Measurements from ENCODE around the gene TOMM40L. TPM values are rescaled to one million over a fixed set of nuclear protein-coding genes. Genes with fewer than 3 reads are reported as not detected.

Gene TOMM40L
- total RNA-seq, 5 donors from 2014 or later (not counting 1 experiment from before 2014, with no cell fraction given) = 6.3 to 12.2 (median 11.0) TPM

- ChIA-PET CTCF (no interaction called here), POLR2A (no interaction called here)
- no peaks in the 10 kb centered on the region for H3K27me3 ChIP-seq (replicated peaks in 1 of 2; ENCODE audit: control insufficient read depth in 2 of 2, extremely low read depth in 1 of 2, insufficient read depth in 2 of 2, low read length in 1 of 2)
- Mint-ChIP-seq H3K36me3 (no peaks in the 10 kb centered on the region), H3K4me1 (peaks cover 65 to 74% (median 65%) of the 10 kb centered on the region in 3 donors), H3K9me3 (no peaks in the 10 kb centered on the region), H3K27me3 (no peaks in the 10 kb centered on the region), H3K27ac (peak overlapping the region; percentile 82), H3K4me3 (no peak overlapping the region)
- H3K27ac ChIP-seq (ENCODE audit: low read length) = peak overlapping the region; percentile 31
- DNase-seq (no peak), ATAC-seq (replicated peaks in 1 of 4) (no peak)
- peaks cover 36 to 80% of the 10 kb centered on the region in 2 experiments for H3K4me1 ChIP-seq (ENCODE audit: control insufficient read depth in 1 of 2, extremely low read depth in 1 of 2, insufficient read depth in 2 of 2, low read length in 2 of 2)
- H3K9me3 ChIP-seq = no peaks in the 10 kb centered on the region
- no peak overlapping the region for H3K4me3 ChIP-seq (ENCODE audit: control insufficient read depth in 1 of 2, extremely low read depth in 1 of 2, low read length in 1 of 2)
- no peaks in the 10 kb centered on the region for H3K36me3 ChIP-seq (ENCODE audit: control insufficient read depth in 2 of 2, extremely low read depth in 1 of 2, insufficient read depth in 1 of 2, low read length in 1 of 2)
- 100% methylated on average over 3 of the region's 5 CpGs for WGBS (ENCODE audit: insufficient coverage)
Measured at GRCh38 chr1:161189036-161189435, 36.8 kb upstream of the TOMM40L start.

GRCh38 chr1:161190962-161191521, 34.8 kb upstream of the TOMM40L start:
- no peak overlapping the region for H3K4me3 ChIP-seq (ENCODE audit: control insufficient read depth in 1 of 2, extremely low read depth in 1 of 2, low read length in 1 of 2)
- ATAC-seq (replicated peaks in 1 of 4) (no peak), DNase-seq (no peak)
- H3K27me3 Mint-ChIP-seq = no peaks in the 10 kb centered on the region
- H3K4me1 Mint-ChIP-seq = peaks cover 59 to 69% (median 60%) of the 10 kb centered on the region in 3 donors
- H3K27ac Mint-ChIP-seq = no peak overlapping the region
- H3K9me3 Mint-ChIP-seq = no peaks in the 10 kb centered on the region
- ChIA-PET POLR2A (interaction anchor here in 1 of 2 donors (0.6 kb wide), 2 partner anchors 103 to 370 kb away, joined by 3 to 6 read pairs; no protein-coding TSS in a partner anchor), CTCF (interaction anchor here (0.5 to 2.7 kb wide), 18 partner anchors 9 to 200 kb away, joined by 3 to 16 read pairs (median 4); partner anchors contain the start of genes TOMM40L (in 2 of the 2) and NDUFS2 (in 1 of the 2))
- H3K27ac ChIP-seq (ENCODE audit: low read length) = no peak overlapping the region
- no peaks in the 10 kb centered on the region for H3K9me3 ChIP-seq
- no peaks in the 10 kb centered on the region for H3K27me3 ChIP-seq (replicated peaks in 1 of 2; ENCODE audit: control insufficient read depth in 2 of 2, extremely low read depth in 1 of 2, insufficient read depth in 2 of 2, low read length in 1 of 2)
- no peak overlapping the region for H3K4me3 Mint-ChIP-seq
- H3K4me1 ChIP-seq (ENCODE audit: control insufficient read depth in 1 of 2, extremely low read depth in 1 of 2, insufficient read depth in 2 of 2, low read length in 2 of 2) = peaks cover 34 to 84% of the 10 kb centered on the region in 2 experiments
- 96% methylated on average over 17 of the region's 22 CpGs for WGBS (ENCODE audit: insufficient coverage)
- no peaks in the 10 kb centered on the region for H3K36me3 ChIP-seq (ENCODE audit: control insufficient read depth in 2 of 2, extremely low read depth in 1 of 2, insufficient read depth in 1 of 2, low read length in 1 of 2)
- no peaks in the 10 kb centered on the region for H3K36me3 Mint-ChIP-seq

GRCh38 chr1:161191971-161192370, 33.9 kb upstream of the TOMM40L start:
- H3K27me3 ChIP-seq (replicated peaks in 1 of 2; ENCODE audit: control insufficient read depth in 2 of 2, extremely low read depth in 1 of 2, insufficient read depth in 2 of 2, low read length in 1 of 2) = no peaks in the 10 kb centered on the region
- Mint-ChIP-seq H3K27ac (peak overlapping the region; percentile 8 to 39), H3K4me3 (no peak overlapping the region), H3K27me3 (no peaks in the 10 kb centered on the region), H3K36me3 (no peaks in the 10 kb centered on the region), H3K9me3 (no peaks in the 10 kb centered on the region), H3K4me1 (peaks cover 50 to 60% (median 51%) of the 10 kb centered on the region in 3 donors)
- H3K4me1 ChIP-seq (ENCODE audit: control insufficient read depth in 1 of 2, extremely low read depth in 1 of 2, insufficient read depth in 2 of 2, low read length in 2 of 2) = peaks cover 24 to 81% of the 10 kb centered on the region in 2 experiments
- DNase-seq = no peak
- no peak overlapping the region for H3K27ac ChIP-seq (ENCODE audit: low read length)
- no peak overlapping the region for H3K4me3 ChIP-seq (ENCODE audit: control insufficient read depth in 1 of 2, extremely low read depth in 1 of 2, low read length in 1 of 2)
- H3K36me3 ChIP-seq (ENCODE audit: control insufficient read depth in 2 of 2, extremely low read depth in 1 of 2, insufficient read depth in 1 of 2, low read length in 1 of 2) = no peaks in the 10 kb centered on the region
- no peaks in the 10 kb centered on the region for H3K9me3 ChIP-seq
- WGBS (ENCODE audit: insufficient coverage) = 82% methylated on average over 6 of the region's 8 CpGs
- ChIA-PET CTCF (interaction anchor here (0.5 to 2.7 kb wide), 16 partner anchors 10 to 206 kb away, joined by 3 to 16 read pairs (median 4); partner anchors contain the start of genes NDUFS2 (in 2 of the 2), TOMM40L (in 2 of the 2) and APOA2 (in 1 of the 2)), POLR2A (interaction anchor here in 1 of 2 donors (0.6 to 0.8 kb wide), 2 partner anchors 9 kb away, joined by 3 to 10 read pairs; no protein-coding TSS in a partner anchor)
- ATAC-seq (replicated peaks in 1 of 4) = no peak

- ChIA-PET CTCF (interaction anchor here (1.0 to 2.7 kb wide), 11 partner anchors 9 to 196 kb away, joined by 3 to 16 read pairs (median 5); partner anchors contain the start of genes NDUFS2 (in 2 of the 2), TOMM40L (in 2 of the 2) and APOA2 (in 1 of the 2)), POLR2A (interaction anchor here in 1 of 2 donors (0.6 to 0.8 kb wide), 2 partner anchors 8 to 10 kb away, joined by 3 to 10 read pairs; no protein-coding TSS in a partner anchor)
- H3K4me3 Mint-ChIP-seq = peak overlapping the region in 1 of 3 donors; percentile 54
- no peaks in the 10 kb centered on the region for H3K9me3 ChIP-seq
- peaks cover 16 to 73% of the 10 kb centered on the region in 2 experiments for H3K4me1 ChIP-seq (ENCODE audit: control insufficient read depth in 1 of 2, extremely low read depth in 1 of 2, insufficient read depth in 2 of 2, low read length in 2 of 2)
- H3K27ac Mint-ChIP-seq = peak overlapping the region; percentile 89 to 93
- H3K9me3 Mint-ChIP-seq = no peaks in the 10 kb centered on the region
- peaks cover 42 to 52% (median 43%) of the 10 kb centered on the region in 3 donors for H3K4me1 Mint-ChIP-seq
- no peaks in the 10 kb centered on the region for H3K36me3 ChIP-seq (ENCODE audit: control insufficient read depth in 2 of 2, extremely low read depth in 1 of 2, insufficient read depth in 1 of 2, low read length in 1 of 2)
- ATAC-seq (replicated peaks in 1 of 4) = peak; percentile 93 to 95 (median 94)
- H3K27me3 ChIP-seq (replicated peaks in 1 of 2; ENCODE audit: control insufficient read depth in 2 of 2, extremely low read depth in 1 of 2, insufficient read depth in 2 of 2, low read length in 1 of 2) = no peaks in the 10 kb centered on the region
- no peak overlapping the region for H3K4me3 ChIP-seq (ENCODE audit: control insufficient read depth in 1 of 2, extremely low read depth in 1 of 2, low read length in 1 of 2)
- no peaks in the 10 kb centered on the region for H3K27me3 Mint-ChIP-seq
- peak; percentile 40 to 85 (median 61) for DNase-seq
- 78% methylated on average over 9 of the region's 15 CpGs for WGBS (ENCODE audit: insufficient coverage)
- H3K27ac ChIP-seq (ENCODE audit: low read length) = no peak overlapping the region
- H3K36me3 Mint-ChIP-seq = no peaks in the 10 kb centered on the region
Measured at GRCh38 chr1:161192476-161193465, 33.1 kb upstream of the TOMM40L start.

- ChIA-PET POLR2A (interaction anchor here in 1 of 2 donors (0.6 kb wide), 1 partner anchor 10 kb away, joined by 4 read pairs; no protein-coding TSS in a partner anchor), CTCF (interaction anchor here in 1 of 2 donors (1.8 kb wide), 1 partner anchor 30 kb away, joined by 5 read pairs; the partner anchor contains the start of gene APOA2)
- H3K9me3 Mint-ChIP-seq = no peaks in the 10 kb centered on the region
- peaks cover 36 to 46% (median 36%) of the 10 kb centered on the region in 3 donors for H3K4me1 Mint-ChIP-seq
- Histone ChIP-seq H3K27ac (ENCODE audit: low read length) (no peak overlapping the region), H3K9me3 (no peaks in the 10 kb centered on the region), H3K27me3 (replicated peaks in 1 of 2; ENCODE audit: control insufficient read depth in 2 of 2, extremely low read depth in 1 of 2, insufficient read depth in 2 of 2, low read length in 1 of 2) (no peaks in the 10 kb centered on the region), H3K36me3 (ENCODE audit: control insufficient read depth in 2 of 2, extremely low read depth in 1 of 2, insufficient read depth in 1 of 2, low read length in 1 of 2) (no peaks in the 10 kb centered on the region), H3K4me3 (ENCODE audit: control insufficient read depth in 1 of 2, extremely low read depth in 1 of 2, low read length in 1 of 2) (no peak overlapping the region), H3K4me1 (ENCODE audit: control insufficient read depth in 1 of 2, extremely low read depth in 1 of 2, insufficient read depth in 2 of 2, low read length in 2 of 2) (peaks cover 16 to 63% of the 10 kb centered on the region in 2 experiments)
- ATAC-seq (replicated peaks in 1 of 4) = no peak
- H3K36me3 Mint-ChIP-seq = no peaks in the 10 kb centered on the region
- WGBS (ENCODE audit: insufficient coverage) = 96% methylated on average over 15 of the region's 21 CpGs
- no peaks in the 10 kb centered on the region for H3K27me3 Mint-ChIP-seq
- DNase-seq = no peak
- H3K27ac Mint-ChIP-seq = peak overlapping the region in 1 of 2 donors; percentile 11
- H3K4me3 Mint-ChIP-seq = no peak overlapping the region
Measured at GRCh38 chr1:161193561-161194235, 32.2 kb upstream of the TOMM40L start.

Measured in T-cell (primary cell).